Measurements from ENCODE around the gene KRT34. TPM values are rescaled to one million over a fixed set of nuclear protein-coding genes. Genes with fewer than 3 reads are reported as not detected.
"Not testable (repeated sequence)": the region's sequence is repeated elsewhere in the genome, so short reads cannot be mapped to it uniquely, and the experiment has no call there.

KRT34 gene
- not detected for total RNA-seq

GRCh38 chr17:41381943-41382342 is at the start of gene KRT34:
Gene KRT34, minus strand, starts transcription at chr17:41382306. Its CDS starts 60 bp downstream, at chr17:41382246.
- H3K9me3 Mint-ChIP-seq (ENCODE audit: insufficient read depth); H3K4me1 Mint-ChIP-seq (ENCODE audit: low read depth); POLR2A ChIA-PET; DNase-seq; H3K27ac Mint-ChIP-seq; H3K36me3 Mint-ChIP-seq (ENCODE audit: low read depth); H3K27me3 Mint-ChIP-seq (ENCODE audit: low read depth); H3K4me3 Mint-ChIP-seq; ATAC-seq: not testable (repeated sequence)
- CTCF ChIA-PET, result interaction anchor here (1.4 kb wide), 1 partner anchor 8 kb away, joined by 4 read pairs; no protein-coding TSS in a partner anchor

DNA sequence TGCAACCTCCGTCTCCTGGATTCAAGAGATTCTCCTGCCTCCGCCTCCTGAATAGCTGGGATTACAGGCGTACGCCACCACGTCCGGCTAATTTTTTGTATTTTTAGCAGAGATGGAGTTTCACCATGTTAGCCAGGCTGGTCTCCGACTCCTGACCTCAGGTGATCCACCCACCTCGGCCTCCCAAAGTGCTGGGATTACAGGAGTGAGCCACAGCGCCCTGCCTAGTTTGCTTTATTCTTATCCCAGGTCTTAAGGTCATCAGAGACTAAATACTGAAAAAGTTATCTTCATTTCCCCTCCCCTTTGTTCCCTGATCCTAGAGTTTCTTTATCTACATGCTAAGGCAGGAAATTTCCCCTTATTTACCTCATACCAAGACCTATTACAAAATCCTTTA is 48.3 kb upstream of the KRT34 start:
- ATAC-seq; H3K36me3 Mint-ChIP-seq (ENCODE audit: low read depth); H3K4me1 Mint-ChIP-seq (ENCODE audit: low read depth); H3K9me3 Mint-ChIP-seq (ENCODE audit: insufficient read depth); H3K27me3 Mint-ChIP-seq (ENCODE audit: low read depth); H3K27ac Mint-ChIP-seq; H3K4me3 Mint-ChIP-seq; CTCF ChIA-PET; DNase-seq; POLR2A ChIA-PET: not testable (repeated sequence)

DNA sequence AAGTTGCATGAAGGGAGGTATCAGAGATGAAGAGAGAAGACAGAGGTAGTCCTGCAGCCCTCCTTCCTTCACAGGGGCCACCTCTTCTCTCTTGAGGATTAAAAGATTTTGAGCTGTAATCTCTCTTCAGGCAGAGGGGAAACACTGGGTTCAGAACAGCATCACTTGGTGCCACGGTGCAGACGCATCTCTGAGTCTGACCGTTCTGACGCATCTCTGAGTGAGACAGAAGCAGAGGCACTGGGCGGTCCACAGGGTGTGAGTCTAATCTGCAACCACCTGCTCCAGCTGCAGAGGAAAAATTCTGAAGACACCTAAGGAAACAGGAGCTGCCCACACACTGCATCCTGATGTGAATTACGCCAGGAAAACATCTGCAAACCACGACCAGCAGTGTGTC is 47.6 kb upstream of the KRT34 start:
- CTCF ChIA-PET, result no interaction called here
- no peak for DNase-seq
- ATAC-seq, result no peak
- H3K27me3 Mint-ChIP-seq (ENCODE audit: low read depth), result peaks cover 4% of the 10 kb centered on the region
- H3K4me3 Mint-ChIP-seq, result no peak overlapping the region
- no peaks in the 10 kb centered on the region for H3K4me1 Mint-ChIP-seq (ENCODE audit: low read depth)
- no peaks in the 10 kb centered on the region for H3K36me3 Mint-ChIP-seq (ENCODE audit: low read depth)
- POLR2A ChIA-PET, result no interaction called here
- no peak overlapping the region for H3K27ac Mint-ChIP-seq
- no peaks in the 10 kb centered on the region for H3K9me3 Mint-ChIP-seq (ENCODE audit: insufficient read depth)

- CTCF ChIA-PET, result interaction anchor here (1.0 kb wide), 1 partner anchor 11 kb away, joined by 3 read pairs; no protein-coding TSS in a partner anchor
- no peak overlapping the region for H3K4me3 Mint-ChIP-seq
- POLR2A ChIA-PET, result no interaction called here
- H3K4me1 Mint-ChIP-seq (ENCODE audit: low read depth), result no peaks in the 10 kb centered on the region
- peaks cover 4% of the 10 kb centered on the region for H3K27me3 Mint-ChIP-seq (ENCODE audit: low read depth)
- no peaks in the 10 kb centered on the region for H3K9me3 Mint-ChIP-seq (ENCODE audit: insufficient read depth)
- no peak overlapping the region for H3K27ac Mint-ChIP-seq
- ATAC-seq (no peak), DNase-seq (no peak)
- H3K36me3 Mint-ChIP-seq (ENCODE audit: low read depth), result no peaks in the 10 kb centered on the region
Observed at GRCh38 chr17:41428591-41429291, 46.6 kb upstream of the KRT34 start.

DNA sequence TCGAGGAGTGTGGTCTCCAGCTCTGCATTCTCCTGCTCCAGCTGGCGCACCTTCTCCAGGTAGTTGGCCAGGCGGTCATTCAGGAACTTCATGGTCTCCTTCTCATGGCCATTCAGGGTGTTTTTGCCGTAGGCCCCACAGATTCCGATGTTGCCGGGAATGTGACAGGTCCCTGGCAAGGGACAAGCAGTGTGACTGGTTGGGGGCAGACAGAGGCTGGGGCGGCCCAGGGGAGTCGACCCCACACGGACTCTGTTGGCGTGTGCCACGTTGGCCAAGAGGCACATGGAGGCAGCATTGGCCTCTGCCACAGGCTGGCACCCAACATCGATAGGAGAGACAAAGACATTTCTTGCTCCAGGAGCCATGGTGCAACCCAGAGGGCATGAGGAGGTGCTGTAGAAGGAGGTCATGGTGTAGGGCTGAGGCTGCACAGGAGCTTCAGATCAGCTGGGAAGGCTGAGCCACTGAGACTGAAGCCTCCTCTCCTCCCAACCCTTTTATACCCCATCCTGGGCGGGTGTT is 42.1 kb upstream of the KRT34 start, which contains the start of gene KRT37:
KRT37 (minus strand) TSS at position 475 of the 525 bp plus-strand sequence; CDS start at position 413, 62 bp downstream.
- ChIA-PET POLR2A (no interaction called here), CTCF (no interaction called here)
- Mint-ChIP-seq H3K27ac (no peak within 1 kb of the TSS), H3K27me3 (ENCODE audit: low read depth) (no peaks in the 10 kb centered on the region), H3K36me3 (ENCODE audit: low read depth) (no peaks in the 10 kb centered on the region), H3K4me3 (no peak within 1 kb of the TSS), H3K4me1 (ENCODE audit: low read depth) (no peaks in the 10 kb centered on the region), H3K9me3 (ENCODE audit: insufficient read depth) (no peaks in the 10 kb centered on the region)
- ATAC-seq (no peak), DNase-seq (no peak)

- DNase-seq; POLR2A ChIA-PET; CTCF ChIA-PET; H3K27ac Mint-ChIP-seq; H3K27me3 Mint-ChIP-seq (ENCODE audit: low read depth); H3K4me3 Mint-ChIP-seq; H3K36me3 Mint-ChIP-seq (ENCODE audit: low read depth); H3K4me1 Mint-ChIP-seq (ENCODE audit: low read depth); H3K9me3 Mint-ChIP-seq (ENCODE audit: insufficient read depth); ATAC-seq: not testable (repeated sequence)
Observed at GRCh38 chr17:41422586-41422985, 40.5 kb upstream of the KRT34 start.

- no peaks in the 10 kb centered on the region for H3K36me3 Mint-ChIP-seq (ENCODE audit: low read depth)
- ChIA-PET POLR2A (no interaction called here), CTCF (no interaction called here)
- no peaks in the 10 kb centered on the region for H3K9me3 Mint-ChIP-seq (ENCODE audit: insufficient read depth)
- no peak overlapping the region for H3K4me3 Mint-ChIP-seq
- no peak for ATAC-seq
- no peak overlapping the region for H3K27ac Mint-ChIP-seq
- H3K27me3 Mint-ChIP-seq (ENCODE audit: low read depth), result no peaks in the 10 kb centered on the region
- DNase-seq, result no peak
- no peaks in the 10 kb centered on the region for H3K4me1 Mint-ChIP-seq (ENCODE audit: low read depth)
Observed at GRCh38 chr17:41421617-41422016, 39.5 kb upstream of the KRT34 start.

DNA sequence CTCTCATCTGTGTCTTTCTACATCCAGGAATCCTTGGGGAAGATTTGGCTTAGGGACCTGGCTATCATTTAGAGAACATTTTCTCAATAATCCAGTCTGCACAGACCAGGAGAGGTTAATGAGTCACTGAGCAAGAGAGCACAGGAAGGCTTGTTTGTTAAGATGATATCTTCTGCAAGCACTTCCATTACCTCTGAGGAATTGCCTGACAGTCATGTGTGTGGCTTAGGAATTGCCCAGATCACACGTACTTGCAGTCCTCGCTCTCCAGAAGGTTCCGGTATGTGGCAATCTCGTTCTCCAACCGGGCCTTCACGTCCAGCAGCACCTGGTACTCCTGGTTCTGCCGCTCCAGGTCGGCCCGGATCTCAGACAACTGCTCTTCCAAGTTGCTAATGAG is 39.0 kb upstream of the KRT34 start:
- Mint-ChIP-seq H3K9me3 (ENCODE audit: insufficient read depth) (no peaks in the 10 kb centered on the region), H3K27me3 (ENCODE audit: low read depth) (no peaks in the 10 kb centered on the region), H3K4me1 (ENCODE audit: low read depth) (no peaks in the 10 kb centered on the region), H3K27ac (no peak overlapping the region), H3K4me3 (no peak overlapping the region), H3K36me3 (ENCODE audit: low read depth) (no peaks in the 10 kb centered on the region)
- ATAC-seq (no peak), DNase-seq (no peak)
- ChIA-PET POLR2A (no interaction called here), CTCF (no interaction called here)

GRCh38 chr17:41420134-41420533 is 38.0 kb upstream of the KRT34 start:
- Mint-ChIP-seq H3K27ac (no peak overlapping the region), H3K4me1 (ENCODE audit: low read depth) (no peaks in the 10 kb centered on the region), H3K27me3 (ENCODE audit: low read depth) (no peaks in the 10 kb centered on the region), H3K4me3 (no peak overlapping the region), H3K36me3 (ENCODE audit: low read depth) (no peaks in the 10 kb centered on the region), H3K9me3 (ENCODE audit: insufficient read depth) (no peaks in the 10 kb centered on the region)
- POLR2A ChIA-PET, result no interaction called here
- DNase-seq, result no peak
- CTCF ChIA-PET, result no interaction called here
- no peak for ATAC-seq

DNA sequence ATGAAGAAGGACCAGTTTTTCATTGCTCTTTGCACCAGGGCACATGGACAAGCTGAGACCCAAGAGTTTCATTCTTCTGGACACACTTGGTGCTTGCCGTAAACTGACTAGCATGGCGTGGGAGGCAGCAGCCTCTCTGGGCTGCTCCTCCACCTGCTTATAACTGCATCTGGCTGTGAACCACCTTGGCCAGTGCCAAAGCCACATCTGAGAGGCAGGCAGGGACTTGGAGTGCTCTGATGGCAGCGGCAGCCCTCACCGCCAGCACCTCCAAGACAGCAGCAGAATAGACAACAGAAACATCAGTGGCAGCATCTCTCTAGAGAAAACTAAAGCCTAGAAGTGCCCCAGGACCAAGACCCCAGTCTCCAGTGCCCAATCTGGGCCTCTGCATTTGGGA is 37.6 kb upstream of the KRT34 start:
- POLR2A ChIA-PET, result no interaction called here

DNA sequence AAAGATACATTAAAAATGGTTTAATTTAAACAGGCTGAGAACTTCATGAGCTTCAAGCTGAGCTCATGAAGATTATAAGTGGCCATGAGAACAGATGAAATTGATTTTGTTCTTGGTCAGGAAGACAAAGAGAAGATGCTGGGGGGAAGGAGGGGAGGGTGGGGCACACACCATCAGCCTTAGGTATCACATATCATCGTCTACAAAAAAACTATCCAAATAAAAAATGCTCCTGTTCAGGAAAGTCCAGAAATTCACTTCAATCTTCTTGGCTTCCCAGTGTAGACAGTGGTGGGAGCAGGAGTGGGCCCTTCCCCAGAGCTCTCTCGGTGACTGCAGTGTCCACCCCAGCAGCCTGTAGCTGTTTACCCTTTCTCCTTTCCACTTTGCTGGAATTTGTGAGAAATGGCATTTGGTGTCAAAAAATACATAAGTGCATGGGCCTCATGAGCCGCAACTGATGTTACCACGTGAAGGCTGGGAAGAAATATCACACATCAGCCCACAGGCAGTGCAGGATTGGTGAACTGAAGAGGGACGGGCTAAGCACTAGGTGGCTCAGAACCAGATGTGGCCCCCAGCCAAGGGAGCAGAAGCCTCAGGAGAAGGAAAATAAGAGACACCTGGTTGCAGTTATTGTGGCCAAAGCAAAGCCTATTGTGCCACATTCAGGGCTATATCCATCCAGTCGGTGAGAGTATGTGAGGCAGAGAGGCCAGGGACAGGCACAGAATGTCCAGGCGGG is 36.2 kb upstream of the KRT34 start:
- Mint-ChIP-seq H3K36me3 (ENCODE audit: low read depth) (no peaks in the 10 kb centered on the region), H3K27ac (no peak overlapping the region), H3K4me1 (ENCODE audit: low read depth) (no peaks in the 10 kb centered on the region), H3K27me3 (ENCODE audit: low read depth) (no peaks in the 10 kb centered on the region), H3K9me3 (ENCODE audit: insufficient read depth) (no peaks in the 10 kb centered on the region), H3K4me3 (no peak overlapping the region)
- ATAC-seq (no peak), DNase-seq (no peak)
- CTCF ChIA-PET, result interaction anchor here (0.7 to 2.0 kb wide), 7 partner anchors 11 to 131 kb away, joined by 3 to 7 read pairs (median 3); no protein-coding TSS in a partner anchor
- POLR2A ChIA-PET, result no interaction called here

More for the DNA sequence above, 37.6 kb upstream of the KRT34 start:
- Mint-ChIP-seq H3K36me3 (ENCODE audit: low read depth) (no peaks in the 10 kb centered on the region), H3K27me3 (ENCODE audit: low read depth) (no peaks in the 10 kb centered on the region), H3K9me3 (ENCODE audit: insufficient read depth) (no peaks in the 10 kb centered on the region), H3K27ac (no peak overlapping the region), H3K4me3 (no peak overlapping the region), H3K4me1 (ENCODE audit: low read depth) (no peaks in the 10 kb centered on the region)
- ATAC-seq, result no peak
- DNase-seq, result no peak
- CTCF ChIA-PET, result no interaction called here

DNA sequence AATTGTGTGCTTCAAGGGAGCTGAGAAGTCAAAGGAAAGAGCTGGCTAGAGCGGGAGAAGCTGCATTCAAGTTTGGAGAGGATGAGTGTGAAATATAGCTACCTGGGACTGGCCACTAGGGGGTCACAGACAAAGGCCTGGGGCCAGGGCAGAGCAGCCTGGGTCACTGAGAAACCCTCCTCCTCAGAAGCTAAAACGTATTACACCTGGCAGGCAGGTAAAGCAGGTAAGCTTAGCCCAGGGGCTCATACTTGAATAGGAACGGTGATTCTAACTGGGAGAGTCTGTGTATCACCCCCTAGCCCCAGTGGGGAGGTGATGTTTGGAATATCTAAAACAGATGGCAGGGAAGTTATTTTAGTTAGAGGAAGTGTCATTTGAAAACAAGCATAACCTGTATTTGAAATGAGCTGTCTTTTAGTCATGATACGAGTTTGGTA is 35.5 kb upstream of the KRT34 start:
- Mint-ChIP-seq H3K4me1 (ENCODE audit: low read depth) (no peaks in the 10 kb centered on the region), H3K36me3 (ENCODE audit: low read depth) (no peaks in the 10 kb centered on the region), H3K27ac (no peak overlapping the region), H3K9me3 (ENCODE audit: insufficient read depth) (no peaks in the 10 kb centered on the region), H3K27me3 (ENCODE audit: low read depth) (no peaks in the 10 kb centered on the region), H3K4me3 (no peak overlapping the region)
- ATAC-seq, result no peak
- ChIA-PET CTCF (interaction anchor here (0.7 to 2.0 kb wide), 7 partner anchors 10 to 131 kb away, joined by 3 to 7 read pairs (median 3); no protein-coding TSS in a partner anchor), POLR2A (no interaction called here)
- DNase-seq, result no peak
